ENCODE results near the gene RNF182.

GRCh38 chr6:13914351-13914750 is 10.4 kb upstream of the RNF182 start:
- TF ChIP-seq CTCF (IDR thresholded peaks at IDR 0.05 in 8 of 11, conservative IDR thresholded peaks at IDR 0.05 in 3 of 11) (no peak), POLR2A (IDR thresholded peaks at IDR 0.05) (no peak)
